ENCODE measurements around the gene IPMK.

IPMK gene

GRCh38 chr10:58267713-58268453 is at the start of gene IPMK:
Gene IPMK (minus strand): TSS chr10:58267894. CDS start chr10:58267611, 283 bp downstream.
- DNase-seq (ENCODE audit: low read depth in 3 of 3, low spot score in 1 of 3), result peak; percentile 74 to 89 (median 85)

- DNase-seq (ENCODE audit: low read depth in 3 of 3, low spot score in 1 of 3), result no peak
These were observed 49.2 kb upstream of the IPMK start for GRCh38 chr10:58316874-58317273.

- no peak for DNase-seq (ENCODE audit: low read depth in 3 of 3, low spot score in 1 of 3)
These were observed 43.3 kb upstream of the IPMK start for GRCh38 chr10:58311026-58311425.

- DNase-seq (ENCODE audit: low read depth in 3 of 3, low spot score in 1 of 3), result no peak
These were observed 40.0 kb upstream of the IPMK start for GRCh38 chr10:58307676-58308075.

- no peak for DNase-seq (ENCODE audit: low read depth in 3 of 3, low spot score in 1 of 3)
These were observed 38.1 kb upstream of the IPMK start for GRCh38 chr10:58305821-58306220.

- no peak for DNase-seq (ENCODE audit: low read depth in 3 of 3, low spot score in 1 of 3)
These were observed 36.5 kb upstream of the IPMK start for GRCh38 chr10:58304099-58304633.

- no peak for DNase-seq (ENCODE audit: low read depth in 3 of 3, low spot score in 1 of 3)
These were observed 34.6 kb upstream of the IPMK start for GRCh38 chr10:58302254-58302653.

- DNase-seq (ENCODE audit: low read depth in 3 of 3, low spot score in 1 of 3), result no peak
These were observed 33.0 kb upstream of the IPMK start for GRCh38 chr10:58300676-58301075.

GRCh38 chr10:58299580-58299979 is 31.9 kb upstream of the IPMK start:
- DNase-seq (ENCODE audit: low read depth in 3 of 3, low spot score in 1 of 3), result peak; percentile 9 to 19 (median 15)

GRCh38 chr10:58293989-58294388 is 26.3 kb upstream of the IPMK start:
- no peak for DNase-seq (ENCODE audit: low read depth in 3 of 3, low spot score in 1 of 3)

- no peak for DNase-seq (ENCODE audit: low read depth in 3 of 3, low spot score in 1 of 3)
These were observed 24.0 kb upstream of the IPMK start for GRCh38 chr10:58291538-58292174.

GRCh38 chr10:58282615-58283014 is 14.9 kb upstream of the IPMK start:
- no peak for DNase-seq (ENCODE audit: low read depth in 3 of 3, low spot score in 1 of 3)

GRCh38 chr10:58281092-58281752 is 13.5 kb upstream of the IPMK start:
- DNase-seq (ENCODE audit: low read depth in 3 of 3, low spot score in 1 of 3), result no peak

- DNase-seq (ENCODE audit: low read depth in 3 of 3, low spot score in 1 of 3), result no peak
These were observed 12.8 kb upstream of the IPMK start for GRCh38 chr10:58280477-58280876.

GRCh38 chr10:58278962-58279307 is 11.2 kb upstream of the IPMK start:
- DNase-seq (ENCODE audit: low read depth in 3 of 3, low spot score in 1 of 3), result no peak

- no peak for DNase-seq (ENCODE audit: low read depth in 3 of 3, low spot score in 1 of 3)
These were observed 10.7 kb upstream of the IPMK start for GRCh38 chr10:58278274-58278961.

- no peak for DNase-seq (ENCODE audit: low read depth in 3 of 3, low spot score in 1 of 3)
These were observed 8.2 kb upstream of the IPMK start for GRCh38 chr10:58275908-58276307.

- no peak for DNase-seq (ENCODE audit: low read depth in 3 of 3, low spot score in 1 of 3)
These were observed 7.6 kb upstream of the IPMK start for GRCh38 chr10:58275261-58275660.

GRCh38 chr10:58269782-58270290 is 2.1 kb upstream of the IPMK start:
- DNase-seq (ENCODE audit: low read depth in 3 of 3, low spot score in 1 of 3), result no peak

- DNase-seq (ENCODE audit: low read depth in 3 of 3, low spot score in 1 of 3), result peak; percentile 85 to 91 (median 87)
These were observed 1.5 kb upstream of the IPMK start, which contains the start of gene CISD1 for GRCh38 chr10:58268946-58269781. Gene CISD1 (plus strand): TSS chr10:58269162. CDS start chr10:58269274, 112 bp downstream.
